Suprapubic skin (tissue), 4 donors: Measurements from ENCODE around the gene FBXO10. TPM values are rescaled to one million over a fixed set of nuclear protein-coding genes. Genes with fewer than 3 reads are reported as not detected.

Source experiments
- DNase-seq, 2 donors: peaks; one replicate each; pipeline ENCODE4 v3.0.0-alpha.2; 2019; ENCODE audit warnings: low spot score in 2 of 2
- H3K27ac ChIP-seq: fragments of 200-600 bp; sonication (generic); one replicate; pipeline ENCODE4 v1.5.1; 2019
- H3K27me3 ChIP-seq: fragments of 200-600 bp; sonication (generic); one replicate; pipeline ENCODE4 v1.5.1; 2019
- H3K36me3 ChIP-seq: fragments of 200-600 bp; sonication (generic); one replicate; pipeline ENCODE4 v1.5.1; 2019
- H3K4me1 ChIP-seq: fragments of 200-600 bp; sonication (generic); one replicate; pipeline ENCODE4 v1.5.1; 2019
- H3K4me3 ChIP-seq: fragments of 200-600 bp; sonication (generic); one replicate; pipeline ENCODE4 v1.5.1; 2019; ENCODE audit warnings: mild to moderate bottlenecking
- H3K9me3 ChIP-seq: fragments of 200-600 bp; sonication (generic); one replicate; pipeline ENCODE4 v1.5.1; 2019
- CTCF ChIP-seq, 2 donors: fragments of 200-600 bp in 1 of 2; fragments of 450-650 bp in 1 of 2; sonication (generic) in 1 of 2; IDR thresholded peaks; one replicate each; pipeline ENCODE4 v1.5.1; 2016 to 2019; ENCODE audit warnings: antibody characterized with exemption in 2 of 2, mild to moderate bottlenecking in 1 of 2, moderate library complexity in 1 of 2
- EP300 ChIP-seq: sonication (generic); formaldehyde crosslinking; IDR thresholded peaks from one replicate; pipeline ENCODE4 v1.6.1; 2017; ENCODE audit warnings: antibody characterized with exemption
- POLR2A ChIP-seq, 2 donors: fragments of 450-650 bp; IDR thresholded peaks; one replicate each; pipeline ENCODE4 v1.6.1; 2017; ENCODE audit warnings: antibody characterized with exemption in 2 of 2, mild to moderate bottlenecking in 2 of 2, moderate library complexity in 2 of 2
- POLR2AphosphoS5 ChIP-seq, 3 donors: sonication (generic); formaldehyde crosslinking; IDR thresholded peaks; one replicate each; pipeline ENCODE4 v1.6.1; 2017; ENCODE audit warnings: antibody characterized with exemption in 3 of 3
- WGBS: methylation state at CpG from one replicate; pipeline ENCODE4 v1.1.5; 2018; 5-methylcytosine and 5-hydroxymethylcytosine counted together
- total RNA-seq, 4 donors: library from RNA; depleted of rRNA; stranded (reverse); fragments of >200 nt; gene quantifications; one replicate each; pipeline ENCODE4 v1.1.0, GENCODE V29; 2016

FBXO10 gene
- total RNA-seq, 4 donors from 2014 or later, result 2.7 to 4.7 (median 3.2) TPM

- Histone ChIP-seq H3K9me3 (no peaks in the 10 kb centered on the region), H3K36me3 (no peaks in the 10 kb centered on the region), H3K4me3 (no peak overlapping the region), H3K27me3 (no peaks in the 10 kb centered on the region), H3K27ac (no peak overlapping the region), H3K4me1 (peaks cover 36% of the 10 kb centered on the region)
- DNase-seq, result no peak
- WGBS, result 75% methylated on average over 6 of the region's 6 CpGs
- no peak for TF ChIP-seq POLR2A (IDR thresholded peaks at IDR 0.05)
- TF ChIP-seq CTCF (IDR thresholded peaks at IDR 0.05), result no peak
- no peak for TF ChIP-seq POLR2AphosphoS5 (IDR thresholded peaks at IDR 0.05)
- no peak for TF ChIP-seq EP300
These were observed 17.8 kb upstream of the FBXO10 start for GRCh38 chr9:37593883-37594448.

GRCh38 chr9:37592108-37592951, 16.1 kb upstream of the FBXO10 start, which contains the start of gene TOMM5:
TSS of gene TOMM5 (minus strand) at chr9:37592597. CDS start at chr9:37592532, 65 bp downstream.
- peaks cover 14% of the 10 kb centered on the region for H3K36me3 ChIP-seq
- no peaks in the 10 kb centered on the region for H3K9me3 ChIP-seq

GRCh38 chr9:37587521-37587920, 11.3 kb upstream of the FBXO10 start:
- H3K36me3 ChIP-seq, result peaks cover 57% of the 10 kb centered on the region
- no peaks in the 10 kb centered on the region for H3K27me3 ChIP-seq
- H3K9me3 ChIP-seq, result no peaks in the 10 kb centered on the region
- 76% methylated on average over 4 of the region's 4 CpGs for WGBS
- TF ChIP-seq EP300 (no peak), POLR2A (IDR thresholded peaks at IDR 0.05) (no peak), POLR2AphosphoS5 (IDR thresholded peaks at IDR 0.05) (no peak), CTCF (IDR thresholded peaks at IDR 0.05) (no peak)
- H3K4me3 ChIP-seq, result no peak overlapping the region
- no peak overlapping the region for H3K27ac ChIP-seq
- DNase-seq, result no peak
- H3K4me1 ChIP-seq, result peaks cover 27% of the 10 kb centered on the region

More at GRCh38 chr9:37592108-37592951, 16.1 kb upstream of the FBXO10 start, which contains the start of gene TOMM5:
- Histone ChIP-seq H3K27me3 (no peaks in the 10 kb centered on the region), H3K4me1 (peaks cover 36% of the 10 kb centered on the region), H3K4me3 (peak within 1 kb of the TSS; percentile 70), H3K27ac (peak within 1 kb of the TSS; percentile 78)
- under 1% methylated on average over 43 of the region's 72 CpGs for WGBS
- DNase-seq, result peak; percentile 96 to 97
- TF ChIP-seq POLR2A (IDR thresholded peaks at IDR 0.05) (peak in 1 of 2 donors; percentile 80), EP300 (no peak), POLR2AphosphoS5 (IDR thresholded peaks at IDR 0.05) (peak; percentile 78 to 100 (median 81)), CTCF (IDR thresholded peaks at IDR 0.05) (no peak)

DNA sequence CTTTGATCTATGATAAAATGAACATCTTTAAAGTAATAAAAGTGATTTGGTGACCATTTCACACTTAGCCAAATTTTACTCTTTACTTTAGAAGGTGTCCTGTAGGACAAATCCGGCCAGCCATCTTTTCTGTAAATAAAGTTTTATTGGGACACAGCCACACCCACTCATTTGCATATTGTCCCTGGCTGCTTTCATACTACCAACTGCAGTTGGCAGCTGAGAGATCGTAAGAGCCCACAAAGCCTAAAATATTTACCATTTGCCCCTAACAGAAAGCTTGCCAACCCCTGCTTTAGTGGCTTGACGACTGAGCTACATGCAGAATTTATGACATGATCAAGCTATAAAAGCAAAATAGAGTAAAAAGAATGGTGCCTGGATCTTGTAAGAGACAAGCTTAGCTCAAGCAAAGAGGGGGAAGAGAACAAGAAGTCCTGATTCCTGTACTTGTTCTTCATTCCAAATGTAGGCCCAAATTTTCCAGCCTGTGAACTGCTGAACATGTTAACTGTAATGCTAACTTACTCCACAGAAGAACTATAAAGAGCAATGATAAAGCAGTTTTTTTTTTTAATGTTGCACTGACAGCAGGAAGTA, 7.4 kb upstream of the FBXO10 start:
- no peak for DNase-seq
- Histone ChIP-seq H3K36me3 (peaks cover 66% of the 10 kb centered on the region), H3K4me3 (no peak overlapping the region), H3K4me1 (peaks cover 4% of the 10 kb centered on the region), H3K27me3 (no peaks in the 10 kb centered on the region), H3K27ac (no peak overlapping the region), H3K9me3 (no peaks in the 10 kb centered on the region)
- no peak for TF ChIP-seq EP300
- no peak for TF ChIP-seq POLR2AphosphoS5 (IDR thresholded peaks at IDR 0.05)
- 84% methylated on average over 3 of the region's 3 CpGs for WGBS

DNA sequence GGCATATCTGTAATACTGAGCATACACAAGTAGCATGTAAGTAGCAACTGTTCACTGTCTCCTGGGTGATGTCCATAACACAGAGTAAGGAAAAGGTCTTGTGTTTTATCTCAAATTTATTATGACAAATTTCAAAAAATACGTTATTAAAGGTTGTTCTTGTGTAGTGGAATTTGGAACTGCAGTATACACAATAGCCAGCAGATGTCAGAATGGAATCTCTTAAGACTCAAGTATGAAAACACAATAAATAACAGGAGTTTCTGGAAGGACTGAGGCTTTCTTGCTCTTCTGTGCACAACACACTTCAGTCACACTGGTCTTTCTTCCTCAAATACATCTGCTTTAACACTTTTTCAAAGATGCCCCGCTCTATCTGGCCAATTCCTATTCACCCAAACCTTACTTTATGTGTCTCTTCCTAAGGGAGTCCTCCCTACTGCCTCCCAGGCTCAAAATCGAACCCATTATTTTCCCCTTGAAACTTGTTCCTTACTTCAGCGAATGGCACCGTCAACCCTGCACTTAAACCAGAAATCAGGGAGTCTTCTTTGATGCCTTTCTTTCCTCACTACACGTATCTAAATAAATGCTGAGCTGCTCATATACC, 6.5 kb upstream of the FBXO10 start:
- Histone ChIP-seq H3K36me3 (peaks cover 57% of the 10 kb centered on the region), H3K9me3 (no peaks in the 10 kb centered on the region), H3K4me3 (no peak overlapping the region), H3K27me3 (no peaks in the 10 kb centered on the region), H3K4me1 (peaks cover 4% of the 10 kb centered on the region), H3K27ac (no peak overlapping the region)
- no peak for DNase-seq
- 61% methylated on average over 6 of the region's 6 CpGs for WGBS
- TF ChIP-seq EP300, result no peak
- TF ChIP-seq CTCF (IDR thresholded peaks at IDR 0.05), result peak; percentile 31 to 62
- no peak for TF ChIP-seq POLR2A (IDR thresholded peaks at IDR 0.05)
- TF ChIP-seq POLR2AphosphoS5 (IDR thresholded peaks at IDR 0.05), result no peak
